RWPE2 (cell line): Measurements from ENCODE around the gene GCC2.
"Not testable (repeated sequence)": the region's sequence is repeated elsewhere in the genome, so short reads cannot be mapped to it uniquely, and the experiment has no call there.

ENCODE experiments used
- ATAC-seq: fragments of 200-7000 bp; cut with Tn5 transposase; 3 replicates; pipeline ENCODE4 v1.9.1; 2021; ENCODE audit warnings: low read depth
- DNase-seq: peaks from one replicate; pipeline ENCODE4 v3.0.0-alpha.2; 2020; ENCODE audit warnings: low spot score
- H3K27ac ChIP-seq: fragments of 450-650 bp; 2 replicates; pipeline ENCODE4 v1.5.1; 2017; ENCODE audit warnings: mild to moderate bottlenecking; ENCODE audit not compliant: poor library complexity, severe bottlenecking
- H3K27me3 ChIP-seq: fragments of 250-450 bp; sonication (Bioruptor Pico); 2 replicates; pipeline ENCODE4 v1.5.1; 2021; ENCODE audit warnings: mild to moderate bottlenecking, moderate library complexity; ENCODE audit not compliant: insufficient read depth, poor library complexity, severe bottlenecking
- H3K36me3 ChIP-seq: fragments of 250-450 bp; sonication (Bioruptor Pico); 2 replicates; pipeline ENCODE4 v1.5.1; 2020; ENCODE audit warnings: low read depth, mild to moderate bottlenecking, moderate library complexity
- H3K4me1 ChIP-seq: fragments of 250-450 bp; sonication (Bioruptor Pico); 2 replicates; pipeline ENCODE4 v1.5.1; 2021; ENCODE audit warnings: mild to moderate bottlenecking, moderate library complexity; ENCODE audit not compliant: insufficient read depth, poor library complexity, severe bottlenecking
- H3K4me3 ChIP-seq: fragments of 250-450 bp; sonication (Bioruptor Pico); 2 replicates; pipeline ENCODE4 v1.5.1; 2021; ENCODE audit warnings: mild to moderate bottlenecking, moderate library complexity; ENCODE audit not compliant: severe bottlenecking
- H3K9me3 ChIP-seq: fragments of 250-450 bp; sonication (Bioruptor Pico); 2 replicates; pipeline ENCODE4 v1.5.1; 2021; ENCODE audit warnings: mild to moderate bottlenecking, moderate library complexity; ENCODE audit not compliant: severe bottlenecking
- CTCF ChIP-seq: fragments of 450-650 bp; IDR thresholded peaks from one replicate; pipeline ENCODE4 v1.5.1; 2017; ENCODE audit warnings: mild to moderate bottlenecking, moderate library complexity; ENCODE audit not compliant: poor library complexity, severe bottlenecking

GCC2 gene

GRCh38 chr2:108555572-108555971 lies 106.6 kb downstream of the GCC2 start:
- no peak for TF ChIP-seq CTCF
- no peak for ATAC-seq

GRCh38 chr2:108556581-108556980 lies 107.6 kb downstream of the GCC2 start:
- H3K27ac ChIP-seq, H3K36me3 ChIP-seq, DNase-seq, H3K4me1 ChIP-seq, H3K4me3 ChIP-seq, H3K27me3 ChIP-seq, ATAC-seq, H3K9me3 ChIP-seq: not testable (repeated sequence)

More at GRCh38 chr2:108555572-108555971, 106.6 kb downstream of the GCC2 start:
- Histone ChIP-seq H3K36me3 (no peaks in the 10 kb centered on the region), H3K27me3 (no peaks in the 10 kb centered on the region), H3K27ac (no peak overlapping the region), H3K4me3 (no peak overlapping the region), H3K9me3 (no peaks in the 10 kb centered on the region), H3K4me1 (no peaks in the 10 kb centered on the region)
- DNase-seq = no peak
